GM12875 (cell line): ENCODE measurements around the gene CLCN2.

ENCODE experiments used
- H3K4me3 ChIP-seq: one replicate; pipeline ENCODE4 v1.5.1; 2011; ENCODE audit warnings: low read depth, low read length, control low read depth
- TF ChIP-seq, protein P1 (sequence below): IDR thresholded peaks from 2 replicates; pipeline ENCODE4 v1.5.1; 2011; ENCODE audit warnings: low read depth, mild to moderate bottlenecking, control low read depth, inconsistent platforms, low read length, moderate library complexity, borderline replicate concordance; ENCODE audit not compliant: insufficient read depth

The CLCN2 gene

DNA sequence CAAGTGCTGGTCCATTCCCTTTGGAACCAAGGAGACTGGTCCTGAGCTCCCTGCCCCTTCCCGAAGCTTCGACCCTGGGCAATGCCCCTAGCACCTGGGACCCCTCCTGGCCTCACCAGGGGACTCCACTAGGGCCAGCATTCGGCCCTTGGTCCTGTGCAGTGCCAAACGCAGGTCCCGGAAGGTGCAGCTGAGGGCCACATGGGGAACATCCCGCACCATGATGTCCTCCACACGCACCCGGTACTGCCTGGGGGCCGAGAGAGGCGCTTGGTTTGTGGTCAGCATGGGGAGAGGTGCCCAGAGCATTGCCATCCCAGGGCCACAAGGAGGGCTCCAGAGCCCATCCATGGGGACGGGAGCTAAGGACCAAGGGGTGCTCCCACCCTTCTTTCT, 7.9 kb downstream of the CLCN2 start:
- TF ChIP-seq, protein P1, sequence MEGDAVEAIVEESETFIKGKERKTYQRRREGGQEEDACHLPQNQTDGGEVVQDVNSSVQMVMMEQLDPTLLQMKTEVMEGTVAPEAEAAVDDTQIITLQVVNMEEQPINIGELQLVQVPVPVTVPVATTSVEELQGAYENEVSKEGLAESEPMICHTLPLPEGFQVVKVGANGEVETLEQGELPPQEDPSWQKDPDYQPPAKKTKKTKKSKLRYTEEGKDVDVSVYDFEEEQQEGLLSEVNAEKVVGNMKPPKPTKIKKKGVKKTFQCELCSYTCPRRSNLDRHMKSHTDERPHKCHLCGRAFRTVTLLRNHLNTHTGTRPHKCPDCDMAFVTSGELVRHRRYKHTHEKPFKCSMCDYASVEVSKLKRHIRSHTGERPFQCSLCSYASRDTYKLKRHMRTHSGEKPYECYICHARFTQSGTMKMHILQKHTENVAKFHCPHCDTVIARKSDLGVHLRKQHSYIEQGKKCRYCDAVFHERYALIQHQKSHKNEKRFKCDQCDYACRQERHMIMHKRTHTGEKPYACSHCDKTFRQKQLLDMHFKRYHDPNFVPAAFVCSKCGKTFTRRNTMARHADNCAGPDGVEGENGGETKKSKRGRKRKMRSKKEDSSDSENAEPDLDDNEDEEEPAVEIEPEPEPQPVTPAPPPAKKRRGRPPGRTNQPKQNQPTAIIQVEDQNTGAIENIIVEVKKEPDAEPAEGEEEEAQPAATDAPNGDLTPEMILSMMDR = no peak

GRCh38 chr3:184352897-184353545, 8.4 kb downstream of the CLCN2 start:
- no peak overlapping the region for H3K4me3 ChIP-seq
- TF ChIP-seq, protein P1 = no peak

More for the DNA sequence above, 7.9 kb downstream of the CLCN2 start:
- H3K4me3 ChIP-seq = no peak overlapping the region

- H3K4me3 ChIP-seq = no peak overlapping the region
- TF ChIP-seq, protein P1 = no peak
Measured at GRCh38 chr3:184352149-184352785, 9.1 kb downstream of the CLCN2 start.

- H3K4me3 ChIP-seq = no peak overlapping the region
- TF ChIP-seq, protein P1 = no peak
Measured at GRCh38 chr3:184351511-184352148, 9.8 kb downstream of the CLCN2 start.

DNA sequence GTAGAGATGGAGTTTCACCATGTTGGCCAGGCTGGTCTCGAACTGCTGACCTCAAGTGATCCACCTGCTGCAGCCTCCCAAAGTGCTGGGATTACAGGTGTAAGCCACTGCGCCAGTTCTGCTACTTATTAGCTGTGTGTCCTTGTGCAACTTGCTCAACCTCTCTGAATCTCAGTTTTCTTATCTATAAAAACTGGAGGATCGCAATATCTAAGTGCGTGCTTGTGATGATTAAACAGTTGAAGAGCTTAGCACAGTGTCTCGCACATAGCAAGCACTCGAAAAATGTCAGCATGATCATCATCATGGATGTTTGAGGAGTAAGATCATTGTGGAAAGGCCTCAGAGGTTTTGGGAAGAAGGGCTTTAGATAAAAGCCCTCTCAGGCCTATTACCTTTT, 10.8 kb downstream of the CLCN2 start:
- H3K4me3 ChIP-seq = no peak overlapping the region
- TF ChIP-seq, protein P1 = no peak

DNA sequence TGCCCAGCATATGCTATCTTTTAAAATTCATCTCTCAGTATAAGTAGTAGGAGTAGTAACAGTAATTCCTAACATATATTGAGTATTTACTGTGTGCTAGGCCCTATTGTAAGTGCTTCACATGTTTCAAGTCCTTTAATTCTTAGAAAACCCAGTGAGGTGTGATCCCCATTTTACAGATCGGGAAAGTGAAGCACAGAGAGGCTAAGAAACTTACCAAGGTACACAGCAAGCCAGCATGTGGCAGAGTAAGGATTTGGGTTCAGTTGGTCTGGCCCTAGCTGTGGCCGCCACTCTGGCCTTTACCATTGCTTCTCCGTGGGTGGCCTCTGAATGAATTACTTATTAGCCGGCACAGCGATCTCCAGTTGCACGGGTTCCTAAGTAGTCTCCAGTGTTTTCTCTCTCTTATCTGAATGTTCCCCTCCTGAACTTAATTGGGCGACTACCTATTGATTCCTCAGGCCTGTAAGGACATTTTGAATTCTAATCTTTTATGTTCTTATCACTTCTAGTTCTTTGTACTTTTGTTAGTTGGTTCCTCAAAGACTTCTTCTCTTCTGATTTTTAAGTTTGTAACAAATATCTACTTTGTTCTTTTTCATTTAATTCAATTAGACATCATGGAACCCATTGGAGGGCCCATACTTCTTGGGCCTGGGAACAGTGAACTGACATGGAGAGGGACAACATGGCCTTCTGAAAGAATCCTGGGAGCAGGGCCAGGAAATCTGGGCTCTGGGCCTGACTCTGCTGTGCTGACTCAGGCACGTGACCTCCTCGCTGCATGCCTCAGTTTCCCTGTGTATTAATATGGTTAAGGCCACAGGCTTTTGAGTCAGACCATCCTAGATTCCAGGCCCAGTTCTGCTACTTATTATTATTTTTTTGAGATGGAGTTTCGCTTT, 11.6 kb downstream of the CLCN2 start:
- H3K4me3 ChIP-seq = no peak overlapping the region
- TF ChIP-seq, protein P1 = no peak
